H1 (cell line): Measurements from ENCODE around the gene ACSM3. TPM values are rescaled to one million over a fixed set of nuclear protein-coding genes. Genes with fewer than 3 reads are reported as not detected.

Source experiments
- CHD7 ChIP-seq: fragments of 300-600 bp; sonication (generic); IDR thresholded peaks from 2 replicates; pipeline ENCODE4 v1.7.1; 2012; ENCODE audit warnings: low read length, moderate library complexity, mild to moderate bottlenecking, inconsistent platforms; ENCODE audit not compliant: insufficient replicate concordance
- E2F6 ChIP-seq: IDR thresholded peaks from 2 replicates; pipeline ENCODE4 v1.6.1; 2012; ENCODE audit warnings: inconsistent platforms
- JUN ChIP-seq: IDR thresholded peaks from 2 replicates; pipeline ENCODE4 v1.6.1; 2011; ENCODE audit warnings: low read depth, mild to moderate bottlenecking, improper control_type of control experiment, low read length
- RFX5 ChIP-seq: IDR thresholded peaks from 2 replicates; pipeline ENCODE4 v1.6.1; 2011; ENCODE audit warnings: low read depth, low read length, improper control_type of control experiment, borderline replicate concordance
- polyA plus RNA-seq, 7 experiments: library from polyadenylated mRNA; depleted of rRNA in 3 of 7; stranded (reverse) in 5 of 7; unstranded in 2 of 7; fragments of >200 nt in 5 of 7; fragments of 200-250 nt in 2 of 7; gene quantifications; 1 replicate in 5 of 7; 2 replicates in 1 of 7; 4 replicates in 1 of 7; pipeline versions ENCODE4 v1.2.1 to v1.2.3, GENCODE V29; 2011 to 2013; ENCODE audit warnings: missing spikeins in 2 of 7, mixed read lengths in 2 of 7
- total RNA-seq: library from RNA; stranded (reverse); fragmentation: NEBNext Ultra II Directional; extraction: Animal tissue kit (Norgen Biotek cat#: 25700); gene quantifications from 2 replicates; pipeline ENCODE4 v1.2.1, GENCODE V29; 2021

Gene ACSM3
- total and polyA plus RNA-seq, 2 of the 8 experiments (the other 6 are each of a cell fraction or from before 2014, with no cell fraction given) = 5.7 to 6.2 TPM

- no peak for TF ChIP-seq CHD7
- no peak for TF ChIP-seq E2F6
- no peak for TF ChIP-seq RFX5
- no peak for TF ChIP-seq JUN
These were observed 17.9 kb downstream of the ACSM3 start (continued) for GRCh38 chr16:20781697-20782096.
